ENCODE measurements around the gene RTN3.

Gene RTN3

DNA sequence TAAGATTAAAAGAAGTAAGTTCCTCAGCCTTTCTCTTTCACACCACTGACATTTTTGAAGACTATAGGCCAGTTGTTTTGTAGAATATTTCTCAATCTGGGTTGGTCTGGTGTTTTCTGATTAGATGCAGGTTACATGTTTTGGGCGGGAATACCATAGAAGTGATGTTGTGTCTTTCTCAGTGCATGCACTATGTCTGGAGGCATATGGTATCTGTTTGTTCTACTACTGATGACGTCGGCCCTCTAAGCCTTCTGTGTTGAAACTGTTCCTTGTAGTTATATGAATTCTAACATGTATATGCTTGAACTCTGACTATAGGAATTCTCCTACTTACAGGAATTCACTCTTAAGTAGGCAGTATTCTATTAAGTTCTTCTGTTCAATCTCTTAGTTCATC is 65.7 kb downstream of the RTN3 start:
- POLR2A ChIA-PET = no interaction called here

DNA sequence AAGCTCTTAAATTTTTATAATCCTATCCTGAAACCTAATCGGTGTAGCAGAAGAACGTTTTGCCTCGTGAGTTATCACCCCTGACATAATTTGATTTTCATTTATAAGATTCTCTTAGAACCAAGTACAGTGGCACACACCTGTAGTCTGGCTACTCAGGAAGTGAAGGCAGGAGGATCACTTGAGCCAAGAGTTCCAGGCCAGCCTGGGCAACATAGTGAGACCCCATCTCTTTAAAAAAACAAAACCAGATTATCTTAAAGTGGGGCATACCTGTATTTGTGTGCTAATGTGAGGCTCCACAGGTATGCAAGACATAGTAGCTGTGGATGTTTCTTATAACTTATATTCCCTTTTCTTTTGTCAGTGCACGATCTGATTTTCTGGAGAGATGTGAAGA is 68.3 kb downstream of the RTN3 start:
- TF ChIP-seq, protein P1, sequence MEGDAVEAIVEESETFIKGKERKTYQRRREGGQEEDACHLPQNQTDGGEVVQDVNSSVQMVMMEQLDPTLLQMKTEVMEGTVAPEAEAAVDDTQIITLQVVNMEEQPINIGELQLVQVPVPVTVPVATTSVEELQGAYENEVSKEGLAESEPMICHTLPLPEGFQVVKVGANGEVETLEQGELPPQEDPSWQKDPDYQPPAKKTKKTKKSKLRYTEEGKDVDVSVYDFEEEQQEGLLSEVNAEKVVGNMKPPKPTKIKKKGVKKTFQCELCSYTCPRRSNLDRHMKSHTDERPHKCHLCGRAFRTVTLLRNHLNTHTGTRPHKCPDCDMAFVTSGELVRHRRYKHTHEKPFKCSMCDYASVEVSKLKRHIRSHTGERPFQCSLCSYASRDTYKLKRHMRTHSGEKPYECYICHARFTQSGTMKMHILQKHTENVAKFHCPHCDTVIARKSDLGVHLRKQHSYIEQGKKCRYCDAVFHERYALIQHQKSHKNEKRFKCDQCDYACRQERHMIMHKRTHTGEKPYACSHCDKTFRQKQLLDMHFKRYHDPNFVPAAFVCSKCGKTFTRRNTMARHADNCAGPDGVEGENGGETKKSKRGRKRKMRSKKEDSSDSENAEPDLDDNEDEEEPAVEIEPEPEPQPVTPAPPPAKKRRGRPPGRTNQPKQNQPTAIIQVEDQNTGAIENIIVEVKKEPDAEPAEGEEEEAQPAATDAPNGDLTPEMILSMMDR (IDR thresholded peaks at IDR 0.05; ENCODE audit: control extremely low read depth, extremely low read depth, low read depth, missing control alignments) = no peak
- POLR2A ChIA-PET = no interaction called here
- DNase-seq (ENCODE audit: extremely low spot score) = no peak
- CTCF ChIA-PET = interaction anchor here (0.8 to 5.4 kb wide), 4 partner anchors 12 to 403 kb away, joined by 3 to 40 read pairs (median 4); no protein-coding TSS in a partner anchor

More for the DNA sequence above, 65.7 kb downstream of the RTN3 start:
- CTCF ChIA-PET = interaction anchor here (1.5 to 5.4 kb wide), 2 partner anchors 9 to 10 kb away, joined by 3 to 40 read pairs; no protein-coding TSS in a partner anchor
- TF ChIP-seq, protein P1 (IDR thresholded peaks at IDR 0.05; ENCODE audit: control extremely low read depth, extremely low read depth, low read depth, missing control alignments) = no peak
- DNase-seq (ENCODE audit: extremely low spot score) = no peak

DNA sequence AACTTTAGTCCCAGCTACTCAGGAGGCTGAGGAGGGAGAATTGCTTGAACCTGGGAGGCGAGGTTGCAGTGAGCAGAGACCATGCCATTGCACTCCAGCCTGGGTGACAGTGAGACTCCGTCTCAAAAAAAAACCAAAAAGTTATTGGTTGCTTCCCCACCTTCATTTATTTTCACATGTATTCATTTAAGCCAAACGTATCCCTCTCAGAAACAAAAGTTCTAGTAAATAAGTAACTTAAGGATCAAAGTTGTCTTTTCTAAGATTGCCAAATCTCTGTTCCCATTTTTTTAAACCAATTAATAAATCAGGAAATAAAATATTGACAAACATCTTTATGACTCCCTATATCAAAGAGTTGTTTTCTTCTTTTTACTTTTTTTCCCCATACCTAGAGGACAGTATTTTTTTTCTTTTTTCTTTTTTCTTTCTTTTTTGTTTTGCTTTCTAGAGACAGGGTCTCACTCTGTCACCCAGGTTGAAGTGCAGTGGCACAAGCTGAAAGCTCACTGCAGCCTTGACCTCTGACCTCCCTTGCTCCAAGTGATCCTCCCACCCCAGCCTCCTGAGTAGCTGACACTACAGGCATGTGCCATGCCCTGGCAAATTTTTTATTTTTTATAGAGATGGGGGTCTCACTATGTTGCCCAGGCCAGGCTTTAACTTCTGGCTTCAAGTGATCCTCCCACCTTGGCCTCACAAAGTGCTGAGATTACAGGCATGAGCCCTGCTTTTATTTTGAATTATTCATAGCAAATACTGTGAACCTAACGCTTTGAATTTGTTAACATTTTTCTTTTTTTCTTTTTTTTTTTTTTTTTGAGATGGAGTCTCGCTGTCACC is 75.8 kb downstream of the RTN3 start:
- TF ChIP-seq, protein P1 (IDR thresholded peaks at IDR 0.05; ENCODE audit: control extremely low read depth, extremely low read depth, low read depth, missing control alignments) = no peak
- ChIA-PET POLR2A (no interaction called here), CTCF (interaction anchor here (1.1 to 1.2 kb wide), 2 partner anchors 17 to 19 kb away, joined by 3 to 5 read pairs; no protein-coding TSS in a partner anchor)
- DNase-seq (ENCODE audit: extremely low spot score) = no peak

DNA sequence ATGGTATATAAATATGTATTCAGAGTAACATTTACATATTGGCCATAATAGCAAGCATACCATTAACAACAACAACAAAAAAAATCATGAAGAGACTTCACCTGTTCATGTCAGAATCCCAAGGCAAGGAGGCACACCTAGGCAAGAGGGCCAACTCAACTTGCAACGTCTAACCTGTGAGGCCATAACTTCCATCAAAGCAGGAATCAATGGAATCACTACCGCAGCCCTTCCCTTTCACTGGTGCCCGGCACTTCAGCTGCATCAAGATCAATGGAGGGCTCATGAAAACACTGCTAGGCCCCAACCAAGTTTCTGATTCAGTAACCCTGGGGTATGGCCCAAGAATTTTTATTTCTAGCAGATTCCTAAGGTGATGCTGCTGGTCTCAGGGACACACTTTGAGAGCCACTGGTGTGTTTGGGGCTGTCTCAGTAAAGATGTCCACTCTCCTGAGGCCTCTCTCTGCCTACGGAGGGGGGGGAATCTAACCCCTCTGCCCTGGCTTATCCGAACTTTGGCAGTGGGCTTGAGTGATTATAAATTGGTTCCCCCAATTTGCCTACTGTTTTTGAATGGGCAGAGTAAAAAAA is 79.3 kb downstream of the RTN3 start:
- TF ChIP-seq, protein P1 (IDR thresholded peaks at IDR 0.05; ENCODE audit: control extremely low read depth, extremely low read depth, low read depth, missing control alignments) = no peak
- ChIA-PET CTCF (interaction anchor here (0.7 kb wide), 1 partner anchor 240 kb away, joined by 3 read pairs; no protein-coding TSS in a partner anchor), POLR2A (interaction anchor here (0.5 kb wide), 1 partner anchor 207 kb away, joined by 9 read pairs; no protein-coding TSS in a partner anchor)
- no peak for DNase-seq (ENCODE audit: extremely low spot score)

DNA sequence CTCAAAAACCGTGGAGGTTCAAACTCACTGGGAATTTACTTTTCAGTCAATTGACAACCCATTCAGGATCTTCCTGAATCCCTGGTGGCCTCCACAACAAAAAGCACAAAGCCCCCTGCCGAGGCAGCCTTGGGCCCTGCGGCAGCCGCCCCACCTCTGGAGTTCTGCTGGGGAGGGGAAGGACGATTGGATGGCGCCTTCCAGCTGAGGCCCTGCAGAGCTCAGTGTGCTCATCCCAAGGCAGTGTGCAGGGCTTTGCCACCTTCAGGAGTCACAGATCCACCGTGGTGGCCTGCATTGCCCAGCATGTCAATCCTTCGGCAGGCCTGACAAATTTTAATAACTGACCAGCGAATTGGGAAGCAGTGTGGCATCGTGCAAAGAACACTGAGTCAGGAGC is 79.9 kb downstream of the RTN3 start:
- CTCF ChIA-PET = interaction anchor here (0.7 kb wide), 1 partner anchor 239 kb away, joined by 3 read pairs; no protein-coding TSS in a partner anchor
- DNase-seq (ENCODE audit: extremely low spot score) = no peak
- POLR2A ChIA-PET = interaction anchor here (0.5 kb wide), 1 partner anchor 207 kb away, joined by 9 read pairs; no protein-coding TSS in a partner anchor
- TF ChIP-seq, protein P1 (IDR thresholded peaks at IDR 0.05; ENCODE audit: control extremely low read depth, extremely low read depth, low read depth, missing control alignments) = no peak

DNA sequence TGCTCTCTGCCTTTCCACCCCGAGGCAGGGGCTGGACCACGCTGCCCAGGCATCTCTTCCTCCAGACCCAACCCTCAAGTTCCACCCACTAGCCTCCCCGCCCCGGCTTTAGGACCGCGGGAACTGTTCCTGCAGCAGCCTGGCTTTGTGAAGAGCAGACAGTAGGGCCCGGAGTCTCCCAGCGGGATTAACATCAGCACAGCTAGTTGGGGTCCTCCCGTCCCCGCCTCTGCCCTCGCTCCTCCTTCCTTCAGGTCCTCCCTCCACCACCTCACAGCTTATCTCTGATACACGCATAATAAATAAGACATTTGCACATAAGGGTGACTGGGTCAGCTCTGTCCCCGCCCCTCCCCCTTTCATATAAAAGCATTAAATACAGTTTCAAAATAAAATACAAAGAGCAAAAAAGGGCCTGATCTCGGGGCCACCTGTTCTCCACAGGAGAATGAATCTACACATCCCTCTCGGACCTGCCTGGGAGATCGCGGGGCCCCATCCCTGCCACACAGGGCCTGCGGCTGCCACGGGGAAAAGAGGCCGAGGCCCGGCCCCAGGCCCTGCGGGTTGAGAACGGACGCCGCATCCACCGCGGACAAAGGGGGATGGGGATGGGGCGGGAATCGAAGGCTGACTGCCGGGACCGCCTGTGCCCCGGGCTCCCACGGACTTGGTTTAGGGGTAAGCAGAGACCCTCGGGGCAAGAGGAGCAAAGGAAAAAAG is 80.8 kb downstream of the RTN3 start:
- CTCF ChIA-PET = no interaction called here
- TF ChIP-seq, protein P1 (IDR thresholded peaks at IDR 0.05; ENCODE audit: control extremely low read depth, extremely low read depth, low read depth, missing control alignments) = no peak
- POLR2A ChIA-PET = no interaction called here
- DNase-seq (ENCODE audit: extremely low spot score) = no peak

Data from GM10248 (cell line).